MG63 (cell line): ENCODE data around the gene DNTT. TPM values are rescaled to one million over a fixed set of nuclear protein-coding genes. Genes with fewer than 3 reads are reported as not detected.

Experiments used
- DNase-seq: peaks from one replicate; pipeline ENCODE4 v3.0.0-alpha.2; 2020
- H3K27me3 ChIP-seq: fragments of 250-450 bp; sonication (Bioruptor Pico); 2 replicates; pipeline ENCODE4 v1.5.1; 2020; ENCODE audit warnings: mild to moderate bottlenecking, moderate library complexity
- H3K36me3 ChIP-seq: fragments of 250-450 bp; sonication (Bioruptor Pico); 2 replicates; pipeline ENCODE4 v1.5.1; 2020; ENCODE audit warnings: mild to moderate bottlenecking, moderate library complexity
- H3K4me3 ChIP-seq: fragments of 250-450 bp; sonication (Bioruptor Pico); 2 replicates; pipeline ENCODE4 v1.5.1; 2020; ENCODE audit warnings: mild to moderate bottlenecking, moderate library complexity
- H3K9me3 ChIP-seq: fragments of 250-450 bp; sonication (Bioruptor Pico); 2 replicates; pipeline ENCODE4 v1.5.1; 2020; ENCODE audit warnings: mild to moderate bottlenecking, moderate library complexity
- total RNA-seq: library from RNA; depleted of rRNA; stranded (reverse); fragments of >200 nt; shearing (Covaris generic); gene quantifications from 2 replicates; pipeline ENCODE4 v1.2.3, GENCODE V29; 2014; ENCODE audit warnings: low replicate concordance; rRNA removed

The DNTT gene
- total RNA-seq, 1 experiment from 2014 or later: not detected

- Histone ChIP-seq H3K4me3 (peak overlapping the region; percentile 29), H3K9me3 (no peaks in the 10 kb centered on the region), H3K27me3 (no peaks in the 10 kb centered on the region), H3K36me3 (no peaks in the 10 kb centered on the region)
- peak; percentile 80 for DNase-seq
Observed at GRCh38 chr10:96374985-96375830, 71.0 kb downstream of the DNTT start.

GRCh38 chr10:96376483-96376882, 72.2 kb downstream of the DNTT start:
- no peak overlapping the region for H3K4me3 ChIP-seq
- H3K36me3 ChIP-seq: no peaks in the 10 kb centered on the region
- H3K27me3 ChIP-seq: no peaks in the 10 kb centered on the region
- DNase-seq: no peak
- no peaks in the 10 kb centered on the region for H3K9me3 ChIP-seq

GRCh38 chr10:96377816-96378294, 73.6 kb downstream of the DNTT start:
- H3K9me3 ChIP-seq: 0 out of 2 replicates have a peak, but pooled peaks cover 3% of the 10 kb centered on the region
- H3K36me3 ChIP-seq: no peaks in the 10 kb centered on the region
- DNase-seq: peak; percentile 90

GRCh38 chr10:96378741-96379140, 74.5 kb downstream of the DNTT start:
- 0 out of 2 replicates have a peak, but pooled peaks cover 3% of the 10 kb centered on the region for H3K9me3 ChIP-seq
- no peak for DNase-seq
- H3K4me3 ChIP-seq: no peak overlapping the region
- H3K27me3 ChIP-seq: no peaks in the 10 kb centered on the region
- no peaks in the 10 kb centered on the region for H3K36me3 ChIP-seq

More at GRCh38 chr10:96377816-96378294, 73.6 kb downstream of the DNTT start:
- no peaks in the 10 kb centered on the region for H3K27me3 ChIP-seq
- H3K4me3 ChIP-seq: no peak overlapping the region

- H3K9me3 ChIP-seq: 0 out of 2 replicates have a peak, but pooled peaks cover 3% of the 10 kb centered on the region
- H3K4me3 ChIP-seq: no peak overlapping the region
- DNase-seq: no peak
- H3K36me3 ChIP-seq: no peaks in the 10 kb centered on the region
- no peaks in the 10 kb centered on the region for H3K27me3 ChIP-seq
Observed at GRCh38 chr10:96379758-96380157, 75.5 kb downstream of the DNTT start.

GRCh38 chr10:96380821-96381220, 76.6 kb downstream of the DNTT start:
- Histone ChIP-seq H3K36me3 (no peaks in the 10 kb centered on the region), H3K4me3 (no peak overlapping the region), H3K27me3 (no peaks in the 10 kb centered on the region), H3K9me3 (0 out of 2 replicates have a peak, but pooled peaks cover 3% of the 10 kb centered on the region)
- DNase-seq: peak; percentile 71

- 0 out of 2 replicates have a peak, but pooled peaks cover 3% of the 10 kb centered on the region for H3K9me3 ChIP-seq
- no peak overlapping the region for H3K4me3 ChIP-seq
- H3K27me3 ChIP-seq: no peaks in the 10 kb centered on the region; the same call in 1 of the 2 replicates
- no peaks in the 10 kb centered on the region for H3K36me3 ChIP-seq
- DNase-seq: no peak
Observed at GRCh38 chr10:96384506-96384905, 80.3 kb downstream of the DNTT start.

- no peak overlapping the region for H3K4me3 ChIP-seq
- 0 out of 2 replicates have a peak, but pooled peaks cover 3% of the 10 kb centered on the region for H3K9me3 ChIP-seq
- H3K36me3 ChIP-seq: no peaks in the 10 kb centered on the region
- H3K27me3 ChIP-seq: no peaks in the 10 kb centered on the region; the same call in 1 of the 2 replicates
- DNase-seq: no peak
Observed at GRCh38 chr10:96387161-96387560, 82.9 kb downstream of the DNTT start.

GRCh38 chr10:96387601-96388000, 83.4 kb downstream of the DNTT start:
- H3K9me3 ChIP-seq: 0 out of 2 replicates have a peak, but pooled peaks cover under 1% of the 10 kb centered on the region
- no peak for DNase-seq
- no peaks in the 10 kb centered on the region; the same call in 1 of the 2 replicates for H3K27me3 ChIP-seq
- no peak overlapping the region for H3K4me3 ChIP-seq
- H3K36me3 ChIP-seq: no peaks in the 10 kb centered on the region

Other genes starting within 250 kb of the DNTT start
- gene ZNF518A, start 174.1 kb upstream of the DNTT start, total RNA-seq: 1.4 and 2.0 TPM in 2 replicates
- gene BLNK, start 32.9 kb upstream of the DNTT start, total RNA-seq: not detected in 2 replicates
- gene OPALIN, start 54.6 kb downstream of the DNTT start, total RNA-seq: not detected in 2 replicates
- gene TLL2, start 209.5 kb downstream of the DNTT start, total RNA-seq: not detected in 2 replicates